Measurements from ENCODE around the gene CPEB1. TPM values are rescaled to one million over a fixed set of nuclear protein-coding genes. Genes with fewer than 3 reads are reported as not detected.
A peak's percentile ranks its signal among the peaks of the same experiment; 100 is the strongest.
"Not testable (repeated sequence)": the region's sequence is repeated elsewhere in the genome, so short reads cannot be mapped to it uniquely, and the experiment has no call there.

CPEB1 gene
- total RNA-seq, 1 donor from 2014 or later, result 0.35 TPM

GRCh38 chr15:82530606-82531379 lies 116.4 kb downstream of the CPEB1 start:
- TF ChIP-seq CTCF (conservative IDR thresholded peaks at IDR 0.05; ENCODE audit: low read depth, low read length), result peak; percentile 76
- peak; percentile 22 for DNase-seq (ENCODE audit: low read depth)
- peak overlapping the region; percentile 50 for H3K4me3 ChIP-seq (ENCODE audit: low read depth, low read length)

- DNase-seq (ENCODE audit: low read depth), result no peak
These were observed 117.2 kb downstream of the CPEB1 start for GRCh38 chr15:82530006-82530405.

GRCh38 chr15:82513587-82513986 lies 133.6 kb downstream of the CPEB1 start:
- not testable (repeated sequence) for DNase-seq (ENCODE audit: low read depth); H3K4me3 ChIP-seq (ENCODE audit: low read depth, low read length)

More at GRCh38 chr15:82530006-82530405, 117.2 kb downstream of the CPEB1 start:
- H3K4me3 ChIP-seq (ENCODE audit: low read depth, low read length), result no peak overlapping the region
- no peak for TF ChIP-seq CTCF (conservative IDR thresholded peaks at IDR 0.05; ENCODE audit: low read depth, low read length)

- not testable (repeated sequence) for DNase-seq (ENCODE audit: low read depth)
These were observed 139.5 kb downstream of the CPEB1 start for GRCh38 chr15:82507693-82508092.

GRCh38 chr15:82507087-82507486 lies 140.1 kb downstream of the CPEB1 start:
- H3K4me3 ChIP-seq (ENCODE audit: low read depth, low read length); DNase-seq (ENCODE audit: low read depth): not testable (repeated sequence)

More at GRCh38 chr15:82507693-82508092, 139.5 kb downstream of the CPEB1 start:
- H3K4me3 ChIP-seq (ENCODE audit: low read depth, low read length), result not testable (repeated sequence)

- not testable (repeated sequence) for H3K4me3 ChIP-seq (ENCODE audit: low read depth, low read length); DNase-seq (ENCODE audit: low read depth)
These were observed 141.3 kb downstream of the CPEB1 start for GRCh38 chr15:82505842-82506241.

- DNase-seq (ENCODE audit: low read depth); H3K4me3 ChIP-seq (ENCODE audit: low read depth, low read length): not testable (repeated sequence)
These were observed 143.1 kb downstream of the CPEB1 start for GRCh38 chr15:82504074-82504473.

- not testable (repeated sequence) for H3K4me3 ChIP-seq (ENCODE audit: low read depth, low read length); DNase-seq (ENCODE audit: low read depth)
- peak; percentile 9 for TF ChIP-seq CTCF (conservative IDR thresholded peaks at IDR 0.05; ENCODE audit: low read depth, low read length)
These were observed 144.3 kb downstream of the CPEB1 start for GRCh38 chr15:82502700-82503339.

GRCh38 chr15:82500772-82501171 lies 146.4 kb downstream of the CPEB1 start:
- not testable (repeated sequence) for H3K4me3 ChIP-seq (ENCODE audit: low read depth, low read length); DNase-seq (ENCODE audit: low read depth)

GRCh38 chr15:82497978-82498377 lies 149.2 kb downstream of the CPEB1 start:
- not testable (repeated sequence) for DNase-seq (ENCODE audit: low read depth); H3K4me3 ChIP-seq (ENCODE audit: low read depth, low read length)

Other genes starting within 250 kb of the CPEB1 start
- 0.72 and 2.5 TPM in 2 replicates for gene GOLGA6L9, start 217.5 kb downstream of the CPEB1 start, total RNA-seq
- 4,116 and 4,952 TPM in 2 replicates for gene RPS17, start 106.9 kb downstream of the CPEB1 start, total RNA-seq
- under 0.01 and 0.07 TPM in 2 replicates for gene AP3B2, start 62.5 kb upstream of the CPEB1 start, total RNA-seq
- gene FSD2, start 158.7 kb upstream of the CPEB1 start, total RNA-seq, result not detected in 2 replicates
- 6.0 TPM in 2 replicates for gene WHAMM, start 162.3 kb upstream of the CPEB1 start, total RNA-seq

Data from epithelial cell of proximal tubule (primary cell).